ENCODE measurements around the gene AUP1. TPM values are rescaled to one million over a fixed set of nuclear protein-coding genes. Genes with fewer than 3 reads are reported as not detected.

AUP1 gene
- total RNA-seq, 2 donors from 2014 or later = 76.3 to 88.9 TPM

DNA sequence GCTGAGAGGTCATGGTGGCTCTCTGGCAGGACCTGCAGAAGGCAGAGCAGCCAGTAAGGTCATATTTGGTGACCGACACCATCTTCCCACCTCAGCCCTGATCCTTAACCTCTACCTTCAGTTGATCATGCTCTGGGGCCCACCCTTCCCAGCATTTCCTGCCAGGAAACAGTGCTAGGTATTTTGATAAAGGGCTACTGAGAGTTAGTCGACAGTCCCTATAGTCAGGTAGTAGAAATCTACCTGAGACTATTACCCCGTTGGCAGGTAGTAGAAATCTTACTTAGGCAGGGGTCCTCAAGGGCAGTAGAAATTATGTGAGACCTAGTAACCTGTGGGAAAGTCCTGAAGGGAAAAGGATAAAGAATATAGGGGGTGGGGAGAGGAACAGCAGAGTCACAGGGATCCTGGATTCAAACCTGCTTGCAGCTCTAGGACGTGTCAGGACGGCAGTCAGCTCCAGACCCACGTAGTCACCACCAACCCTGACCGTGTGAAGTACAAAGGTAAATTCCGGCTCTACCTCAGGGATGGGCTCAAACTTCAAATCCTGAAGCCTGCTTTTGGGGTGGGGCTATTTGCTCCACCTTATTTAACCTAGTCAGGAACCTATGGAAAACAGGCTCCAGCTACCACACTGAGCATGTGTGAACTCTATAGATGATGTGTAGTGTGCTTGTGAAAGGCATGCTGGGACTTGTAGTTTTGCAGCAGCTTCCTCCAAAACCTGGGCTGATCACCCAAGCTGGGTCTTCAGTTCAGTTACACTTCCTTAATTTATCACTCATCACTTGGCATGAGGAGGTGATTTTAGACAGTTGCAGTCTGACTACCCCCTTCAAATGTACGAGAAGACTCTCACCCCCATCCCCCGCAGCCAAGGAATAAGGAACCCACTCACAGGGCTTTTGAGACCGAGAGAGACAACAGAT is 3.5 kb downstream of the AUP1 start, which contains the start of gene DQX1:
DQX1 (minus strand) TSS at position 515 of the 932 bp plus-strand sequence; CDS start at position 13, 502 bp downstream.
- no peak within 1 kb of the TSS for H3K27ac Mint-ChIP-seq
- H3K36me3 Mint-ChIP-seq (ENCODE audit: low read depth) = peaks cover 24% of the 10 kb centered on the region
- H3K27me3 ChIP-seq (ENCODE audit: control insufficient read depth, insufficient read depth, low read length, poor library complexity, severe bottlenecking) = peaks cover 32% of the 10 kb centered on the region
- TF ChIP-seq, protein P1, sequence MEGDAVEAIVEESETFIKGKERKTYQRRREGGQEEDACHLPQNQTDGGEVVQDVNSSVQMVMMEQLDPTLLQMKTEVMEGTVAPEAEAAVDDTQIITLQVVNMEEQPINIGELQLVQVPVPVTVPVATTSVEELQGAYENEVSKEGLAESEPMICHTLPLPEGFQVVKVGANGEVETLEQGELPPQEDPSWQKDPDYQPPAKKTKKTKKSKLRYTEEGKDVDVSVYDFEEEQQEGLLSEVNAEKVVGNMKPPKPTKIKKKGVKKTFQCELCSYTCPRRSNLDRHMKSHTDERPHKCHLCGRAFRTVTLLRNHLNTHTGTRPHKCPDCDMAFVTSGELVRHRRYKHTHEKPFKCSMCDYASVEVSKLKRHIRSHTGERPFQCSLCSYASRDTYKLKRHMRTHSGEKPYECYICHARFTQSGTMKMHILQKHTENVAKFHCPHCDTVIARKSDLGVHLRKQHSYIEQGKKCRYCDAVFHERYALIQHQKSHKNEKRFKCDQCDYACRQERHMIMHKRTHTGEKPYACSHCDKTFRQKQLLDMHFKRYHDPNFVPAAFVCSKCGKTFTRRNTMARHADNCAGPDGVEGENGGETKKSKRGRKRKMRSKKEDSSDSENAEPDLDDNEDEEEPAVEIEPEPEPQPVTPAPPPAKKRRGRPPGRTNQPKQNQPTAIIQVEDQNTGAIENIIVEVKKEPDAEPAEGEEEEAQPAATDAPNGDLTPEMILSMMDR (conservative IDR thresholded peaks at IDR 0.05) = no peak
- WGBS, 2 experiments (ENCODE audit: insufficient coverage in 1 of 2, insufficient read length in 1 of 2) = 94 to 96% methylated on average over 8 to 11 of the region's 11 CpGs
- H3K27me3 Mint-ChIP-seq (ENCODE audit: insufficient read depth) = peaks cover 31% of the 10 kb centered on the region
- no peak within 1 kb of the TSS for H3K4me3 ChIP-seq (ENCODE audit: low read length)
- H3K27ac ChIP-seq (ENCODE audit: low read depth, low read length) = no peak within 1 kb of the TSS
- peaks cover 7% of the 10 kb centered on the region for H3K4me1 Mint-ChIP-seq
- no peaks in the 10 kb centered on the region for H3K9me3 ChIP-seq (ENCODE audit: control insufficient read depth, low read length)
- no peak within 1 kb of the TSS for H3K4me3 Mint-ChIP-seq
- H3K9me3 Mint-ChIP-seq = no peaks in the 10 kb centered on the region
- H3K9ac ChIP-seq (ENCODE audit: extremely low read depth, low read length, poor library complexity, severe bottlenecking) = no peak within 1 kb of the TSS
- peaks cover 26% of the 10 kb centered on the region for H3K36me3 ChIP-seq (ENCODE audit: control insufficient read depth, insufficient read depth, low read length)
- peak; percentile 81 for DNase-seq
- H3K4me1 ChIP-seq (ENCODE audit: control insufficient read depth, insufficient read depth, low read length) = no peaks in the 10 kb centered on the region

DNA sequence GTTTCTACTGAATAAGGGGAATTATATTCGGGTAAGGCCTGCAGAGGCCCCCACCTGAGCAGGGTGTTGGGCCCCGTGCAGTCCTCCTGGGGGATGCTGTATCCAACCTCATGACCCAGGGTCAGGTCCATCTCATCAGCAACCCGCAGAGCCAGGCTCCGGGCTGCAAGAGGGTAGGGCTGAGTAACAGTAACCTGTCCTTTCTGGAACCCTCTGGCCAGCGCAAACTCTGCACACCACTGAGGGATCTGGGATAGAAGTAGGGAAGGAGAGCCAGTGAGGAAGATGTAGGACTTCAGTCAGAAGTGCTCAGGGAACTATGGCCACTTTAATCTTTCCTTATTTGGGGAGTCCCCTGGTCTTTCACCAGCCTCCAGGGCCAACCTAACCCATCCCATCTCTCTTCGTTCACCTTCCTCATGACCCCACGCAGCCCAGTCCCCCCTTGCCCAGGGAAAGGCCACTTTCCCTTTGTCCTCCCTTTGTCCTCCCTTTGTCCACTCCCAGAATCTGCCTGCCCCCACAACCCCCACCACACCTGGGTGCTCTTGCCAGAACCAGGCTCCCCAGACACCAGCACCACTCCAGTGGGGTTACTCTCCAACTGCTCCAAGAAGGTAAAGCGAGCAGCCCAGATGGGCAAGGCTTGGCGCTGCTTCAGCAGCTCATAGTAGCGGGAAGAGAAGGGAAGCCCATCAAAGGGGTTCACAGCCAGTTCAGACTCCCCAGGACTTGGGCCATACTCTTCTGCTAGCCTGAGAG is 4.4 kb downstream of the AUP1 start:
- Histone ChIP-seq H3K4me1 (ENCODE audit: control insufficient read depth, insufficient read depth, low read length) (no peaks in the 10 kb centered on the region), H3K27ac (ENCODE audit: low read depth, low read length) (no peak overlapping the region), H3K4me3 (ENCODE audit: low read length) (no peak overlapping the region), H3K27me3 (ENCODE audit: control insufficient read depth, insufficient read depth, low read length, poor library complexity, severe bottlenecking) (peaks cover 41% of the 10 kb centered on the region), H3K9me3 (ENCODE audit: control insufficient read depth, low read length) (no peaks in the 10 kb centered on the region), H3K9ac (ENCODE audit: extremely low read depth, low read length, poor library complexity, severe bottlenecking) (no peak overlapping the region), H3K36me3 (ENCODE audit: control insufficient read depth, insufficient read depth, low read length) (peaks cover 26% of the 10 kb centered on the region)
- Mint-ChIP-seq H3K27ac (no peak overlapping the region), H3K4me3 (no peak overlapping the region), H3K27me3 (ENCODE audit: insufficient read depth) (peaks cover 39% of the 10 kb centered on the region), H3K36me3 (ENCODE audit: low read depth) (peaks cover 21% of the 10 kb centered on the region), H3K4me1 (peaks cover 4% of the 10 kb centered on the region), H3K9me3 (no peaks in the 10 kb centered on the region)
- TF ChIP-seq, protein P1 (conservative IDR thresholded peaks at IDR 0.05) = no peak
- no peak for DNase-seq
- WGBS, 2 experiments (ENCODE audit: insufficient coverage in 1 of 2, insufficient read length in 1 of 2) = 94% methylated on average over 5 to 10 of the region's 10 CpGs

DNA sequence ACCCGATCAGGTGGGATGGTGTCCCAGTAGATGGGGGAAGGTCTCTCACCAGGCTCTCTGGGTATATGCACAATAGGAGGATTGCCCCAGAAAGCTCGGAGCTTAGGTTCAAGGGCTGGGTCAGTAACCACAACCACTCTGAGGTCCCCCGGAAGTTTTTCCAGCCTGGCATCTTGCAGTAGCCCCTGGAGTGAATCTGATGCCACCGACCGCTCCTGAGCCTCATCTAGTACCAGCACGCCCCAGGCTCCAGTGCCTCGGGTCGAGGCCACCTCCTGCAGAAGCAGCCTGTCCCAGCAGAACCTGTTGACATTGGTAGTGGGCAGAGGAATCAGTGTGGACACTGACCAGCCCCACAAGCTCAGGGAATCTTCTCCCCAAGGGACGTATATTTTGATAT is 5.5 kb downstream of the AUP1 start:
- Mint-ChIP-seq H3K27ac (no peak overlapping the region), H3K4me3 (no peak overlapping the region), H3K27me3 (ENCODE audit: insufficient read depth) (peaks cover 51% of the 10 kb centered on the region), H3K4me1 (peaks cover 4% of the 10 kb centered on the region), H3K9me3 (no peaks in the 10 kb centered on the region), H3K36me3 (ENCODE audit: low read depth) (peaks cover 21% of the 10 kb centered on the region)
- WGBS, 2 experiments (ENCODE audit: insufficient coverage in 1 of 2, insufficient read length in 1 of 2) = 89 to 98% methylated on average over 6 to 9 of the region's 9 CpGs
- no peak for DNase-seq
- Histone ChIP-seq H3K9ac (ENCODE audit: extremely low read depth, low read length, poor library complexity, severe bottlenecking) (no peak overlapping the region), H3K4me3 (ENCODE audit: low read length) (no peak overlapping the region), H3K9me3 (ENCODE audit: control insufficient read depth, low read length) (no peaks in the 10 kb centered on the region), H3K27ac (ENCODE audit: low read depth, low read length) (no peak overlapping the region), H3K4me1 (ENCODE audit: control insufficient read depth, insufficient read depth, low read length) (no peaks in the 10 kb centered on the region), H3K36me3 (ENCODE audit: control insufficient read depth, insufficient read depth, low read length) (peaks cover 26% of the 10 kb centered on the region), H3K27me3 (ENCODE audit: control insufficient read depth, insufficient read depth, low read length, poor library complexity, severe bottlenecking) (peaks cover 52% of the 10 kb centered on the region)
- TF ChIP-seq, protein P1 (conservative IDR thresholded peaks at IDR 0.05) = no peak

Data from endodermal cell (in vitro differentiated cells).